Effector CD8-positive, alpha-beta T cell (primary cell): ENCODE results near the gene RNGTT.
"Not testable (repeated sequence)": the region's sequence is repeated elsewhere in the genome, so short reads cannot be mapped to it uniquely, and the experiment has no call there.

ENCODE experiments used
- DNase-seq: peaks from one replicate; lab custom pipeline; 2025; lab: John Stamatoyannopoulos, UW

Gene RNGTT

DNA sequence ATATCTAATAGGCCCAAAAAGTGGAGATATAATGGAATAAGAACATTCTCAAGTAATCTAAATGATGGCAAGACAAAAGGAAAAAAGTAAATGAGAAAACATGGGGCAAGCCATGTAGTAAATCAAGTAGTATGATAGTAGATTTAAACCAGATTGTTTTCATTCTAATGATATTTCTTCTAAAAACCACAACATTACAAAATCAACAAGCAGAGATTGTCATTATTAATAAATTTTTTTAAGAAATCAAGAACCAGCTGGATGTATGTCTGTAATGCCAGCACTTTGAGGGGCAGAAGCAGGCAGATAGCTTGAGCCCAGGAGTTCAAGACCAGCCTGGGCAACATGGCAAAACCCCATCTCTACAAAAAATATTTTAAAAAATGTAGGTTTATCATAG lies 155.0 kb downstream of the RNGTT start:
- no peak for DNase-seq

DNA sequence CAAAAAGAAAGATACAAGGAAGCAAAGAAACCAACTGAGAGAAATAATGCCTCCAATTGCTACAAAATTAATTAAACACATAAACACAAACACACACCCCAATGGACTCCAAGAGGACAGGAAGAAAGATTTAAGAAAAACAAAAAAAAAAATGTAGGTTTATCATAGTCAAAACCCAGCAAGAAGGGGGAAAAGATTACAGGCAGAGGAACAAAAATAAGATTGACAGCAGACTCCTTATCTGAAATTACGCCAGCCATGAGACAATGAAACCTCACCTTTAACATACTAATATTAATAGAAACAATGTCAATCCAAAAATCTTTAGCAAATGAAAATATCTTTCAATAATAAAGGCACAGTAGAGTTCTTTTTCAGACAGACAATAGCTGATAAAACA lies 155.8 kb downstream of the RNGTT start:
- DNase-seq: no peak

DNA sequence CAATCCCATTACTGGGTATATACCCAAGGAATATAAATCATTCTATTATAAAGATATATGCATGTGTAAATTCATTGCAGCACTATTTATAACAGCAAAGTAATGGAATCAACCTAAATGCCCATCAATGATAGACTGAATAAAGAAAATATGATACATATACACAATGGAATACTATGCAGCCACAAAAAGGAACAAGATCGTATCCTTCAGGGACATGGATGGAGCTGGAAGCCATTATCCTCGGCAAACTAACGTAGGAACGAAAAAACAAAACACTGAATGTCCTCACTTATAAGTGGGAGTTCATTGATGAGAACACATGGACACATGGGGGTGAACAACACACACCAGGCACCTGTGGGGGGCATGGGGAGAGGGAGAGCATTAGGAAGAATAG lies 156.7 kb downstream of the RNGTT start:
- DNase-seq: no peak

DNA sequence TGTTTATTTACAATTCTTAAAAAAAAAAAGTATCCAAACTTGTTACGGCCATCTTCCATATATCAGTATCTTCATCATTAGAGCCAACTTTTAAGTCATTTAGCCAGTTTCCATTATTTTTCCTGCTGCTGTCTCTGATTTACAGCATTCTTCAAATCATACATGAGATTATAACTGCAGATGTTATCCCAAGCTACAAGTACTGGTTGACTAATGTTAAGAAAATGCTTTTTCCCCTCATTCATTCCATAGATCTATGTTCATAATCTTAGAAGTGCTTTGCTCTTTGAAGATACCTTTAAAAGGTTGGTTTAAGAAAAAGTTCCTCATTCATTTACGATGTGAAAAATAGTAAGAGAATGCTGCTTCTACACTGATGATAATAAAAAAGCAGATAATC lies 158.7 kb downstream of the RNGTT start:
- DNase-seq: no peak

DNA sequence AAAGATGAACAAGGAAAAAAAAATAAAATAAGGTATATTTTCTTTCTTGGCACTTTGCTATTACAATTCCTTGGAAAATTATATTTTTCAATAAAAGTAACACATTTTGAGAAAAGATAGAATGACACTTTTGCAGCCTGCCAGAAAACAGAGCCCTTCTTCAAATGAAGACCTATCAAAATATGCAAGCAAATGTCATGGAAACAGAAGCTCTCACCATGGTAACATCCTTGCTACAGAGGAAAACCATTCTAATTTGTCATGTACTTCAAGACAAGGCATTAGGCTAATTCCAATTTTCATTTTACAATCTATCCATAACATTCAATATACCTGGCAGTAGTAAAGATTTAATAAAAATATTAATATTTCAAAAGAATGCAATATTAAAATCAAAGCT lies 177.9 kb downstream of the RNGTT start:
- DNase-seq: no peak

DNA sequence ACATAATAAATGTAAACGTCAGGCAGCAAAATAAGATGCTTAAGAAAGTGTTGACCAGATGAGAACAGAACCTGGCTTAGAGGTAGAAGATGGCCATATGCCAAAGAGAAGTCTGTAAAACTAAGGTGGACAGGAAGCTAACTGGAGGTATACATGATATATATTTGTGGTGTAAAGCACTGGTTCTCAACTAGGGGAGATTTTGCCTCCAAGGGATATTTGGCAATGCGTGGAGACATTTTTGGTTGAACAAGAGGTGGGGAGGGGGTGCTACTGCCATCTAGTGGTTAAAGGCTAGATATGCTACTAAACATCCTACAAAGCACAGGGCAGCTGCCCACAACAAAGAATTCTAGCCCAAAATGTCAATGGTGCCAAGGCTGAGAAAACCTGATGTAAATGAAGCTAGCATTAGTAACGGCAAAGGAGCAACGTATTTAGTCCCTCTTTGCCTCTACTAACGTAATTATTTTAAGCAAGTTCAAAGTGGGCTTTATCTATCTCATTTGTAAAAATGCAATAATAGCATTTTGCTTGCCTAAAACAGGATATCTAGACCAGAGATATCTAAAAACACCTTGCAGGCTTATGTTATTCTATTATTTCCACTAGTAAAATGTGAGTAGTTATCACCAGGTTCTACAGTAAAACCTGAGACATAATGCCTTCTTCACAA lies 182.6 kb downstream of the RNGTT start:
- peak; percentile 12 for DNase-seq

DNA sequence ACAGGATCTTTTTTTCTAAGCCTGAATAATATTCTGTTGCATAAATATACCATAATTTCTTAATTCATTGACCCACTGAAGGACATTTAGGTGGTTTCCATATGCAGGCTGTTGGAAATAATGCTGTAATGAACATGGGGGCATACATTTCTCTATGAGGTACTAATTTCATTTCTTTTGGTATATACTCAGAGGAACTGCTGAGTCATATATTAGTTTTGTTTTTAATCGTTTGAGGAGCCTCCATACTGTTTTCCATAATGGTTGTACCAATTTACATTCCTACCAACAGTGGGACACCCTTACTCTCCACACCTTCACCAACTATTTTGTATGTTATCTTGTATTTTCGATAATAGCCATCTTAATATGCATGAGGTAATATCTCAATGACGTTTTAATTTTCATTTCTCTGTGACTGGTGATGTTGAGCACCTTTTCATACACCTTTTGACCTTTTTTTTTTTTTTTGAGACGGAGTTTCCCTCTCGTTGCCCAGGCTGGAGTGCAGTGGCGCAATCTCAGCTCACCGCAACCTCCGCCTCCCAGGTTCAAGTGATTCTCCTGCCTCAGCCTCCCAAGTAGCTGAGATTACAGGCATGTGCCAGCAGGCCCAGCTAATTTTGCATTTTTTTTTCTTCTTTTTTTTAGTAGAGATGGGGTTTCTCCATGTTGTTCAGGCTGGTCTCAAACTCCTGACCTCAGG lies 187.4 kb downstream of the RNGTT start:
- no peak for DNase-seq

DNA sequence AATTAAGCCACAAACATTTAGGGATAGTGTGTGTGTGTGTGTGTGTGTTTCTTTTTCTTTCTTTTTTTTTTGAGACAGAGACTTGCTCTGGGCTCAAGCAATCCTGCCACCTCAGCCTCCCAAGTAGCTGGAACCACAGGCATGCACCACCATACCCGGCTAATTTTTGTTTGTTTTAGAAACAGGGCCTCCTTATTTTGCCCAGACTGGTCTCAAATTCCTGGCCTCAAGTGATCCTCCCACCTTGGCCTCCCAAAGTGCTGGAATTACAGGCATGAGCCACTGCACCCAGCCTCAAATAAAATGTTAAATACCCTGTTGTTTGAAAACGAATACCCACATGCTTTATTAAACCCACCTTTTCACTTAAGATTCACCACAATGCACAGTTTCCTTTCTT lies 195.3 kb downstream of the RNGTT start:
- DNase-seq: not testable (repeated sequence)

DNA sequence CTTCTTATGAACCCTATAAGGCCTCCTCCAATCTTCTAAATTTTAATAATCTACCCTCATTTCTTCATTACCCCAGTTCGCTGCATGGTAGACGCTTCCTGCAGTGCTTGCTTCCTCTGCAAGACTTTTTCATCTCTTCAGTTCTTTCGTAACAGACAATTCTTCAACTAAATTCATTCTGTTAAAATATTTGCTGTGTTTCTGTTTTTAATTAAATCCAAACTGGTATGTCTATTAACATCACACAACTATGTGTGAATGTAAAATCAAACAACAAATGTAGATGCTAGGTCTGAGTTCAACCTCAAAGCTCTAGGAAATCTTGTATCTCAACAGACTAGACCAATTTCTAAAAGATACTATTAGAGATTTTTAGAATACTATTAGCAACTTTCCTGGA lies 199.3 kb downstream of the RNGTT start:
- DNase-seq: no peak

DNA sequence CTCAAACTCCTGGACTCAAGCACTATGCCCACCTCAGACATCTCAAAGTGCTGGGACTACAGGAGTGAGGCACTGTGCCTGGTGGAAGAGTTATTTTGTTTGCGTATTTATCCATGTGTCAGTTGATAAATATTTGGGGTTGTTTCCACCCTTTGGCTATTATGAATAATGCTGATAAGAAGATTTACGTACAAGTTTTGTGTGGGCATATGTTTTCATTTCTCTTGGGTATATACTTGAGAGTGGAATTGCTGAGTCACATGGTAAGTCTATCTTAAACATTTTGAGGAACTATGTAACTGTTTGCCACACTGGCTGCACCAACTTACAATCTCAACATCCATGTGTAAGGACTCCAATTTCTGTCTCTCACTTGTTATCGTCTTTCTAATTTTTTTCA lies 200.3 kb downstream of the RNGTT start:
- no peak for DNase-seq

DNA sequence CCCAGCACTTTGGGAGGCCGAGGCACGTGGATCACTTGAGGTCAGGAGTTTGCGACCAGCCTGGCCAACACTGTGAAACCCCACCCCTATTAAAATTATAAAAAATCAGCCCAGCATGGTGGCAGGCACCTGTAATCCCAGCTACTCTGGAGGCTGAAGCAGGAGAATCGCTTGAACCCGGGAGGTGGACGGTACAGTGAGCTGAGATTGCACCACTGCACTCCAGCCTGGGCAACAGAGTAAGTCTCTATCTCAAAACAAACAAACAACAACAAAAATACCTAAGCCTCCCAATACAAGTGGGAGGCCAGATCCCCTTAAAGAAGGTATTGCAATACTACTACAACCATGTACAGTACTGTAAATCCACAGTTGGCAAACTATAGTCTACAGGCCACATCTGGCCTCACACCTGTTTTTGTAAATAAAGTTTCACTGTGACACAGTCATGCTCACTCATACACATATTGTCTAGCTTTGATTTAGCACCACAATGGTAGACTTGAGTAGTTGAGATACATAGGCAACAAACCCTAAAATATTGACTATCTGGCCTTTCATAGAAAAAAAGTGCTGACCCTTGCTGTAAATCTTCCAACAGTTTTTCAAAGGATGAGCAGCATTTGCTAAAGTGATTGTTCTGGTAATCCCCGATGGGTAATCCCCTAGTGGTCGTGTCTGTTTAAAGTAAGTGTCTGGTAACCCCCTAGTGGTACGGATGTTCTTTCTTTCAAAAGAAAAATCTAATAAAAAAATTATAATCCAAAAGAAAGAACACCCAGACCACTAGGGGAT lies 202.0 kb downstream of the RNGTT start:
- DNase-seq: no peak

DNA sequence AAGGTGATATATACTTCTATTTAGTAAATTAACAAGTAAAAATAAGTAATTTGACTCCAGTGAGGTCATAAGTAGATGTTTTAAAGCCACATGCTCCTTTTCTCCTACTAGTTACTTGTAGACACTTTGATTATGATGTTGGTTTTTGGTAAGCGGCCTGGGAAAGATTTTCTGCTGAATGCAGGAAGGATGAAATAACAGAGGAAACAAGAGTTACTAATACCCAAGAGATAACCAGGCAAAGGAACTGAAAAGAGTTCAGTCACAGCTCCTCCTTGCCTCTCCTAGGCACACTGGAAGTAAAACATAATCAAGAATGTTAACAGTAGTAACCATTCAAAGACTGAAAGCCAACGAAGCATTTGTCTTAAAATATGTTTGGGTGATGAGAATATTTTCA lies 203.3 kb downstream of the RNGTT start:
- no peak for DNase-seq

DNA sequence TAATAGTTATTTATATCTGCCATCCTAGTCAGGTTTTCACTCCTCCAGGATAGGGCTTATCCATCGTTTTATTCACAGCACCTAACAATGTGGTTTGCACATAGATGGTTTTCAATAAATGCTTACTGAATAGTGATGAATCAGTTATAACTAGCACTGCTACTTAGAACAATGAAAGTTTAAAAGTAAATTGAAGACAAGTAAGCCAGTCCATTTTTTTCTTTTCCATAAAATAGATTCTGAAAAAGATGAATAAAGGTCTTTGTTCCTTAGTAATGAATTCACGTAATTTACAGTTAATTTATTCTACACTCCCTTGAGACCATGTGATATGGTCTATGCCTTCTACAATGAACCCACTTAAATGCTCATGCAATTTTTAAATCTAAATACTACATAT lies 212.5 kb downstream of the RNGTT start:
- no peak for DNase-seq

DNA sequence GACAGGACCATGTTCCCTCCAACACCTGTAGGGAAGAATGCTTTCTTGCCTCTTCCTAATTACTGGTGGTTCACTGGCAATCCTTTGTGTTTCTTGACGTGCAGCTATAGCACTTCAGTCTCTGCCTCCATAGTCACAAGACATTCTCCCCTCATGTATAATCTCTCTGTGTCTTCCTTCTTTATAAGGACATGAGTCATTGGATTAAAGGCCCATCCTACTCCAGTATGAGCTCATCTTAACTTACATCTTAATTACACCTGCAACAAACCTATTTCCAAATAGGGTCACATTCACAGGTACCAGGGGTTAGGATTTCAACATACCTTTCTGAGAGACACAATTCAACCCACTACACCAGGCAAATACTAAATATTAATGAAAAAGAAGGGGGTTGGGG lies 213.6 kb downstream of the RNGTT start:
- DNase-seq: no peak

DNA sequence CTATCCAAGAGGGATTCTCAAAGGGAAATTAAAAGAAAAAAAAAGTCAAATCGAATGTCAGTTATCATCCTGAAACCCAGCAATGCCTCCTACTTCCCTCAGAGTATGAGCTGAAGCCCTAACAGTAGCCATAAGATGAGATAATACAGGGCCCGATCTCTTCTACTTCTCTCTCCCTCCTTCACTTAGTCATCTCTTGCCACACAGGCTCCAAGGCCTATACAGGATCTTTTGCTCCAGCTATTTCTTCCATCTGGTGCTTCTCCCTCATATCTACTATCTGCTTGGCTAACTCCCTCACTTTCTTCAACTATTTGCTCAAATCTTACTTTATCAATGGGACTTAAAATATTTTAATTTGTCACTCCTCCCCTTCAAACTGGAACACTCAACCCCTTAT lies 215.3 kb downstream of the RNGTT start:
- no peak for DNase-seq

DNA sequence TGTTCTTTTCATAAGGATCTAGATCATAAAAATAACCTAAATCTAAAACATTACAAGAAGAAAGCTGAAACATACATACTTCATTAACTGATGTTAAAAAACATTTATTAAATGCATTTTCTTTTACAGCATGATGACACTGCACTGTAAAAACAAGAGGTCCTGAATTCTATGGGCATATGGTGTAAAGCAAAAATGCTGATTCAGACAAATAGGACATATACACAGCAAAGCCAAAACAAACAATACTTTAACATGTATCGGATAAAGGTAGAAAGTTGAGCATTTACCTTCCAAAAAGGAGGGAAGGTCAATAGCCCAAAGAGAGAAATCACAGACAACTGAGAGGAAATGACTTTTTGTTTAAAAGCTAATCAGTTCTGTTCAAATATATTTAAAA lies 221.5 kb downstream of the RNGTT start:
- DNase-seq: no peak

DNA sequence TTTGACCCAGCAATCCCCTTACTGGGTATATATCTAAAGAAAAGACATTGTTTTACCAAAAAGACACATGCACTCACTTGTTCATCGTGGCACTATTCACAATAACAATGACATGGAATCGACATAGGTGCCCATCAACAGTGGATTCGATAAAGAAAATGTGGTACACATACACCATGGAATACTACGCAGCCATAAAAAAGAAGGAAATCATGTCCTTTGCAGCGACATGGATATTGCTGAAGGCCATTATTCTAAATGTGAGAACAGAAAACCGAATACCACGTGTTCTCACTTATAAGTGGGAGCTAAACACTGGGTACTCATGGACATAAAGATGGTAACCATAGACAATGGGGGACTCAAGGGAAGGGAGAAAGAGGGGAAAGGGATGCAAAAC lies 222.3 kb downstream of the RNGTT start:
- no peak for DNase-seq

DNA sequence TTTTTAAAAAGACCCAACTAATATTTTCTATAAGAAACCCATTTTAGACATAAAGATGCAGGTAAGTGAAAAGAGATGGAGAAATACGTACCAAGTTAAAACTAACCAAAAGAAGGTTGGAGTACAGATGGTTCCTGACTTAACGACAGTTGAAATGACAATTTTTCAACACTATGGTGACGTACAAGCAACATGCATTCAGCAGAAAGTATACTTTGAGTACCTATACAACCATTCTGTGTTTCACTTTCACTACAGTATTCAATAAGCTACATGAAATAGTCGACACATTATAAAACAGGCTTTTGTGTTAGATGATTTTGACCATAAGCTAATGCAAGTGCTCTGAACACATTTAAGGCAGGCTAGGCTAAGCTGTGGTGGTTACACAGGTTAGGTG lies 228.9 kb downstream of the RNGTT start:
- no peak for DNase-seq

DNA sequence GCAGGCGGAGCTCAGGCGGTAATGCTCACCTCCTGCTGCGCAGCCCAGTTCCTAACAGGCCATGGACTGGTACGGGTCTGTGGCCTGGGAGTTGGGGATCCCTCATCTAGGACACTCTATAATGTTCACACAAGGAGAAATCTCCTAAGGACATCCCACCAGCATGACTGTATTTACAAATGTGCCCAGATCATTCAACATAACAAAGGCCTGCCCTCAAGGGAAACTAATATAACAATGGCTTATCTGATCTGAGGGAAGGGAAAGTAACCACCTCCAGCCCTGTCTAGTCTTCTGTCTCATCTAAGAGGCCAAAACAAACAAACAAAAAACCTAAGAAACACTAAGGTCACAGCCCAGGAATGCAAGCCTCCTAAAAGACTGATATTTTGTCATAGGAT lies 232.8 kb downstream of the RNGTT start:
- DNase-seq: no peak

DNA sequence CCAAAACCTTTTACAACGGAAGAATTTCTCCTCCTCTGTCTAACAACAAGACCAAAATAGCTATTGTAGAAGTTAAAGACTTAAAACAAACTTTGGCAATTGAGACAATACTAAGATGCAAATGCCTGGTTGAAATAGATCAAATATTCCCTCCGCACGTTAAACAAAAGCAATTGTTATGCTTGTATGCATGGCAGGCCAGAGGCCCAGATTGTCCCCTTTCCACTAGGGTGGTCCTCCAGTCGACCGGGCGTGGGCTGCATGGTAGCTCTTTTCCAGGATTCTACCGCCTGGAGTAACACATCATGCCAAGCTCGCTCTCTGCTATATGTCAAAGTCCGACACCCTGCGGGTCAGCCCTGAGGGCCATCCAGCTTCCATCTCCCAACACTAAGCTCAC lies 234.7 kb downstream of the RNGTT start:
- no peak for DNase-seq

DNA sequence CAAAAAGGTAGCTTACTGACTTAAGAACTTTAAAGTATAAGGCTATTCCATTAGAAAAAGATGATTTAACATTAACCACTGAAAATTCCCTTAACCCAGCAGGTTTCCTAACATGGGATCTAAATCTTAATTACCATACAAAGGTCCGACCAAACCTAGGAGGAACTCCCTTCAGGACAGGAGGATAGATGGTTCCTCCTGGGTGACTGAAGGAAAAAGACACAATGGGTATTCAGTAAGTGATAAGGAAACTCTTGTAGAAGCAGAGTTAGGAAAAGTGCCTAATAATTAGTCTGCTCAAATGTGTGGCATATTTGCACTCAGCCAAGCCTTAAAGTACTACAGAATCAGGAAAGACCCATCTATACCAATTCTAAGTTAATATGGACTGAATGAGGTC lies 237.0 kb downstream of the RNGTT start:
- not testable (repeated sequence) for DNase-seq

DNA sequence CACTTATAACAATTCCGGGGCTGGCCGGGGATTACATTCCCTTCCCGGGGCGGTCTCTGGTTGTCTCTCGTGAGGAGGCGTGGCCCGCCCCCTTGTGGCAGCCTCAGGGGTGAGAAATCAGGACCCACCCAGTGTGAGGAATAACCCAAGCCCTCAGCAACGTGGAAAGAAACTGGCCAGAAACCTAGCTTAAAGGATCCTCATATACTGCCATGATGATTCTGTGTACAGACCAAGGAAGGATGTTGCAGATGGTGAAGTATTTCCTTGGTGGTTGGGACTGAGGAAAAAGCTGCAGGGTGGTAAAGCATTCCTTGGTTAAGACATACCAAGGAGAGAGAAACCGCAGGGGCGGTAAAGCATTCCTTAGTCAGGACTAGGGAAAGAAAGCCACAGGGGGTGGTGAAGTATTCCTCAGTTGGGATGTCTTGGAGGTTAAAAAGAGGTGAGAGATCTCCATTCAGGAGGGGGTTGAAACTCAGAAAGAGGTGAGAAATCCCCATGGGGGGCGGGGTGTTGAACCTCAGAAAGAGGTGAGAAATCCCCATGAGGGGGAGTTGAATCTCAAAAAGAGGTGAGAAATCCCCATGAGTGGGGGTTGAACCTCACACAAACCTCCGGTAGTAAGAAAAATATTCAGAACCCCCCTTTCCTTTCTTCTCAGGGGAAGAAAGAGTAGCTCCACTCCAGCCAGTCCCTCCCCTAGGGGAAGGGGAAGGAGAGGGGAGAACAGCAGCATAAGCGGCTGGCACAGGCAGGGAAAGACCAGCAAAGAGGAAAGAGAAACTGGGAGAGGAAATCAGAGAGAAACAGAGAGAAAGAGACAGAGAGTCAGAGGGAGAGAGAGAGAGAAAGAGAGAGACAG lies 238.1 kb downstream of the RNGTT start:
- no peak for DNase-seq
